ENCODE results near the gene CACNA1S. TPM values are rescaled to one million over a fixed set of nuclear protein-coding genes. Genes with fewer than 3 reads are reported as not detected.

The CACNA1S gene
- polyA plus RNA-seq, 1 of the 3 experiments (the other 2 are of a cell fraction) = not detected

- Histone ChIP-seq H3F3A (replicated peaks; ENCODE audit: insufficient read depth) (no peaks in the 10 kb centered on the region), H2AFZ (ENCODE audit: low read depth) (no peak overlapping the region), H3K36me3 (replicated peaks in 1 of 2; ENCODE audit: control insufficient read depth in 1 of 2, insufficient read depth in 2 of 2, low read length in 1 of 2) (no peaks in the 10 kb centered on the region), H3K79me2 (ENCODE audit: insufficient read depth) (no peaks in the 10 kb centered on the region), H3K4me3 (ENCODE audit: low read depth in 2 of 2, low read length in 1 of 2) (no peak overlapping the region), H3K27ac (ENCODE audit: low read depth in 2 of 2, low read length in 1 of 2) (no peak overlapping the region), H3K4me2 (no peak overlapping the region), H3K9me3 (no peaks in the 10 kb centered on the region), H3K9ac (no peak overlapping the region), H3K4me1 (ENCODE audit: control insufficient read depth in 1 of 2, insufficient read depth in 2 of 2, low read depth in 1 of 2, low read length in 1 of 2) (peaks cover 0 to 7% of the 10 kb centered on the region in 2 experiments; a peak in 1 of 4 replicates), H3K9me2 (no peaks in the 10 kb centered on the region), H3K27me3 (ENCODE audit: insufficient read depth) (peaks cover 26% of the 10 kb centered on the region; the same call in 1 of the 2 replicates), H4K20me1 (ENCODE audit: insufficient read depth) (no peaks in the 10 kb centered on the region)
- no peak for DNase-seq
- TF ChIP-seq GABPA (IDR thresholded peaks at IDR 0.05; ENCODE audit: low read depth) (no peak), CTCF (IDR thresholded peaks at IDR 0.05) (no peak), FOXJ3 (CRISPR knock-in tag; IDR thresholded peaks at IDR 0.05) (no peak), USF1 (IDR thresholded peaks at IDR 0.05; ENCODE audit: borderline replicate concordance, low read depth) (no peak)
- 76% methylated on average over 7 of the region's 7 CpGs for WGBS (ENCODE audit: low lambda C conversion rate)
- ChIA-PET CTCF (interaction anchor here (1.1 to 6.7 kb wide), 2 partner anchors 30 to 139 kb away, joined by 3 to 114 read pairs; no protein-coding TSS in a partner anchor), POLR2A (interaction anchor here (0.6 kb wide), 1 partner anchor 10 kb away, joined by 3 read pairs; no protein-coding TSS in a partner anchor)
These were observed 1.1 kb downstream of the CACNA1S start for GRCh38 chr1:201111156-201111555.

- no peak for DNase-seq
- Histone ChIP-seq H3F3A (replicated peaks; ENCODE audit: insufficient read depth) (no peaks in the 10 kb centered on the region), H3K79me2 (ENCODE audit: insufficient read depth) (no peaks in the 10 kb centered on the region), H3K27me3 (ENCODE audit: insufficient read depth) (peaks cover 26% of the 10 kb centered on the region; the same call in 1 of the 2 replicates), H4K20me1 (ENCODE audit: insufficient read depth) (no peaks in the 10 kb centered on the region), H3K9me2 (no peaks in the 10 kb centered on the region), H3K9me3 (no peaks in the 10 kb centered on the region), H3K36me3 (replicated peaks in 1 of 2; ENCODE audit: control insufficient read depth in 1 of 2, insufficient read depth in 2 of 2, low read length in 1 of 2) (no peaks in the 10 kb centered on the region), H3K4me1 (ENCODE audit: control insufficient read depth in 1 of 2, insufficient read depth in 2 of 2, low read depth in 1 of 2, low read length in 1 of 2) (peaks cover 0 to 7% of the 10 kb centered on the region in 2 experiments; a peak in 1 of 4 replicates), H2AFZ (ENCODE audit: low read depth) (no peak overlapping the region), H3K27ac (ENCODE audit: low read depth in 2 of 2, low read length in 1 of 2) (no peak overlapping the region), H3K4me3 (ENCODE audit: low read depth in 2 of 2, low read length in 1 of 2) (no peak overlapping the region), H3K4me2 (no peak overlapping the region), H3K9ac (no peak overlapping the region)
- ChIA-PET POLR2A (interaction anchor here (0.6 kb wide), 1 partner anchor 9 kb away, joined by 3 read pairs; no protein-coding TSS in a partner anchor), CTCF (interaction anchor here (6.7 kb wide), 1 partner anchor 138 kb away, joined by 114 read pairs; no protein-coding TSS in a partner anchor)
- 69% methylated on average over 5 of the region's 5 CpGs for WGBS (ENCODE audit: low lambda C conversion rate)
- TF ChIP-seq ELF1 (IDR thresholded peaks at IDR 0.05) (no peak), SIN3A (IDR thresholded peaks at IDR 0.05; ENCODE audit: borderline replicate concordance, low read depth, low read length) (no peak), CHD2 (IDR thresholded peaks at IDR 0.05; ENCODE audit: low read length, partially characterized antibody) (no peak), SMC3 (IDR thresholded peaks at IDR 0.05; ENCODE audit: low read depth, low read length) (no peak), GATA2 (CRISPR knock-in tag; IDR thresholded peaks at IDR 0.05) (no peak), MXI1 (IDR thresholded peaks at IDR 0.05; ENCODE audit: low read depth, low read length) (no peak), NFIC (IDR thresholded peaks at IDR 0.05; ENCODE audit: borderline replicate concordance) (no peak)
These were observed 1.6 kb downstream of the CACNA1S start for GRCh38 chr1:201110616-201111015.

All from SK-N-SH (cell line).